ENCODE results near the gene TCFL5. TPM values are rescaled to one million over a fixed set of nuclear protein-coding genes. Genes with fewer than 3 reads are reported as not detected.

Gene TCFL5
- total and polyA plus RNA-seq, 10 of the 15 experiments (the other 5 are each of a cell fraction or from before 2014, with no cell fraction given) = 0.48 to 8.1 (median 3.8) TPM

DNA sequence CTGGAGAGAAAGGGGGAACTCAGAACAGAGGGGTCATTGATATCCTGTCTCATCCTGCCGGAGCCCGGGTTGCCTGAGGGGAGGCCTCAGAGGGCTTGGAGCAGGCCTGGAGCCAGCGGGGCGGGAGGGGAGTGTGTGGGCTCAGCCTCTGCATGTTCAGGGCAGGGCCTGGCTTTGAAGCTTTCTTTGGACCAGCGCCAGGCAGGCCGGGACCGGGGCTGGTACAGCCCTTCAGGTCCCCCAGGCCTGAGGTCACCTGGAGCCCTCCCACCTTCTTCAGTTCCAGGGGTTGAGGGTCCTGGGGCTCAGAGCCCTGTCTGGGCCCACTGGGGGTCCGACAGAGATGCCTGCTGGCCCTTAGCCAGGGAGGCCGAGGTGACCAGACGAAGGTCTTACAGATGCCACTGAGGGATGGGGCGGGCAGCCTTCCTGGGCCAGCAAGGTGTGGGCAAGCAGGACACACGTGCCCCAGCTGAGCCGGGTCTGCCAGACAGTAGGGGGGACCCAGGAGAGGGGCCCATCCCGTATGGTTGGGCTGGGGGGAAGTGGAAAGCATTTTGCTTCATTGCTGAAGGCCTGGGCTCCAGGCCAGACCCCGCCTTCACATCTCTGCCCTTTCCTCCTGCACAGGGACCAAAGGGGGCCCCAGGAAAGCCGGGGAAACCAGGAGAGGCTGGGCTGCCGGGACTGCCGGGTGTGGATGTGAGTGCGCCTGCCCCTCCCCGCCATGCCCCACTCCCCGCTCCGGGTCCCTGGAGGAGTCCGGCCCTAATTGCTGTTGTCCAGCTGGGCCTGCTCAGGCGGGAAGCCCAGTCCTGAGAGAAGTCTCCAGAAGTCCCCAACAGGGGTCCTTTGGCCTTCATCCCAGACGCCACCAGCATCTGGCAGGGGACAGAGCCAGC, 42.8 kb downstream of the TCFL5 start (continued):
- TF ChIP-seq, protein P1, sequence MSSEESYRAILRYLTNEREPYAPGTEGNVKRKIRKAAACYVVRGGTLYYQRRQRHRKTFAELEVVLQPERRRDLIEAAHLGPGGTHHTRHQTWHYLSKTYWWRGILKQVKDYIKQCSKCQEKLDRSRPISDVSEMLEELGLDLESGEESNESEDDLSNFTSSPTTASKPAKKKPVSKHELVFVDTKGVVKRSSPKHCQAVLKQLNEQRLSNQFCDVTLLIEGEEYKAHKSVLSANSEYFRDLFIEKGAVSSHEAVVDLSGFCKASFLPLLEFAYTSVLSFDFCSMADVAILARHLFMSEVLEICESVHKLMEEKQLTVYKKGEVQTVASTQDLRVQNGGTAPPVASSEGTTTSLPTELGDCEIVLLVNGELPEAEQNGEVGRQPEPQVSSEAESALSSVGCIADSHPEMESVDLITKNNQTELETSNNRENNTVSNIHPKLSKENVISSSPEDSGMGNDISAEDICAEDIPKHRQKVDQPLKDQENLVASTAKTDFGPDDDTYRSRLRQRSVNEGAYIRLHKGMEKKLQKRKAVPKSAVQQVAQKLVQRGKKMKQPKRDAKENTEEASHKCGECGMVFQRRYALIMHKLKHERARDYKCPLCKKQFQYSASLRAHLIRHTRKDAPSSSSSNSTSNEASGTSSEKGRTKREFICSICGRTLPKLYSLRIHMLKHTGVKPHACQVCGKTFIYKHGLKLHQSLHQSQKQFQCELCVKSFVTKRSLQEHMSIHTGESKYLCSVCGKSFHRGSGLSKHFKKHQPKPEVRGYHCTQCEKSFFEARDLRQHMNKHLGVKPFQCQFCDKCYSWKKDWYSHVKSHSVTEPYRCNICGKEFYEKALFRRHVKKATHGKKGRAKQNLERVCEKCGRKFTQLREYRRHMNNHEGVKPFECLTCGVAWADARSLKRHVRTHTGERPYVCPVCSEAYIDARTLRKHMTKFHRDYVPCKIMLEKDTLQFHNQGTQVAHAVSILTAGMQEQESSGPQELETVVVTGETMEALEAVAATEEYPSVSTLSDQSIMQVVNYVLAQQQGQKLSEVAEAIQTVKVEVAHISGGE (CRISPR knock-in tag; IDR thresholded peaks at IDR 0.05) = no peak
- no peak for TF ChIP-seq RELA (IDR thresholded peaks at IDR 0.05; ENCODE audit: borderline replicate concordance, partially characterized antibody)
- TF ChIP-seq ATF7 (IDR thresholded peaks at IDR 0.05; ENCODE audit: low read depth) = no peak

DNA sequence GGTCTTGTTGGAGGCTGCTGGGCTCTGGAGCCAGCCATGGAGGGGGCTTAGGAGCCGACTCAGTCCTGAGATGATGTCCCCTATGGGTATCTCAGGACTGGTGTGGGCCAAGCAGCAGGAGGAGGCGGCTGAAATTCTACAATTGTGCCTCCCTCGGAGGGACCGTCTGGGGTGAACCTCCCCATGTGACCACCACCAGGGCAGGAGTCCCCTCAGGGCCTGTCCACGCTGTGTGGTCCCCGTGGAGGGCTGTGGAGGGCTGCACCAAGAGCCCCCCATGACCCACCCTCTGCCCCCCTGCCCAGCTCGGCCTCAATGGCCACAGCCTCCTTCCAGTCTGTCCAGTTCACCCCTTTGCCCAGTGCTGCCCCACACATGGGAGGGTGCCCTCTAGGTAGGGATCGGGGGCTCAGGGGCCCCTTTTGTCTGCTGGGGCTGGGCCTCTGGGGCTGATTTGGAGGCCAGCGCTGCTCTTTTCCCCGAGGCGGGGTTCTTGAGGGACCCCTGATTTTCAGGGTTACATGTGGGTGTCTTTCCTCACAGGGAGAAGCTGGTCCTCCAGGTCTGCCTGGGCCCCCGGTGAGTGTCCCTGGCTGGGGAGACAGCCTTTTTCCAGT, 43.5 kb downstream of the TCFL5 start:
- Histone ChIP-seq H2AFZ (ENCODE audit: control insufficient read depth, low read depth, low read length) (no peak overlapping the region), H3K9ac (ENCODE audit: control insufficient read depth, insufficient read depth, low read length) (no peak overlapping the region), H3K9me3 (replicated peaks; ENCODE audit: control insufficient read depth, insufficient read depth, low read length) (no peaks in the 10 kb centered on the region), H3K36me3 (ENCODE audit: control insufficient read depth in 2 of 2, insufficient read depth in 2 of 2, low read length in 1 of 2) (no peaks in the 10 kb centered on the region; a peak in 1 of 4 replicates), H3K4me3 (no peak overlapping the region), H4K20me1 (ENCODE audit: control insufficient read depth, insufficient read depth) (no peaks in the 10 kb centered on the region), H3K4me2 (ENCODE audit: control insufficient read depth, insufficient read depth) (no peak overlapping the region), H3K4me1 (ENCODE audit: control insufficient read depth, insufficient read depth, low read length) (no peaks in the 10 kb centered on the region), H3K27me3 (replicated peaks in 1 of 2; ENCODE audit: control insufficient read depth in 2 of 2, insufficient read depth in 2 of 2, low read length in 1 of 2) (peaks cover 6 to 8% of the 10 kb centered on the region in 2 experiments; a peak in 3 of 4 replicates), H3K27ac (ENCODE audit: control insufficient read depth, insufficient read depth) (no peak overlapping the region), H3K79me2 (ENCODE audit: control insufficient read depth, insufficient read depth, low read length) (no peaks in the 10 kb centered on the region)
- TF ChIP-seq NFXL1 (IDR thresholded peaks at IDR 0.05; ENCODE audit: borderline replicate concordance) = no peak
- TF ChIP-seq NR2C1 (IDR thresholded peaks at IDR 0.05) = no peak
- TF ChIP-seq SMARCA5 (IDR thresholded peaks at IDR 0.05) = no peak
- TF ChIP-seq TAF1 (IDR thresholded peaks at IDR 0.05; ENCODE audit: borderline replicate concordance, low read depth, low read length) = no peak
- no peak for TF ChIP-seq PAX5 (IDR thresholded peaks at IDR 0.05; ENCODE audit: borderline replicate concordance, low read depth, low read length)
- no peak for TF ChIP-seq HDGF (IDR thresholded peaks at IDR 0.05)
- no peak for TF ChIP-seq MEF2B (IDR thresholded peaks at IDR 0.05; ENCODE audit: partially characterized antibody, poor library complexity, severe bottlenecking)
- no peak for TF ChIP-seq CEBPB (IDR thresholded peaks at IDR 0.05; ENCODE audit: borderline replicate concordance in 1 of 2, low read depth in 2 of 2, low read length in 2 of 2)
- no peak for TF ChIP-seq NR2F1 (conservative IDR thresholded peaks at IDR 0.05)
- no peak for TF ChIP-seq POLR2A (IDR thresholded peaks at IDR 0.05; ENCODE audit: low read depth, low read length)
- ChIA-PET CTCF (no interaction called here), POLR2A (no interaction called here), SMC1A (ENCODE audit: uncharacterized antibody, unreplicated experiment) (no interaction called here), RAD21 (ENCODE audit: unreplicated experiment) (no interaction called here)
- no peak for FAIRE-seq
- BruUV-seq (replicated peaks) = no TSS peak
- WGBS (ENCODE audit: insufficient coverage, insufficient replicate concordance, low lambda C conversion rate, missing lambda C conversion rate) = 42% methylated on average over 10 of the region's 12 CpGs
- no peak for DNase-seq (ENCODE audit: low read depth, low spot score)
- intact Hi-C loops (cut with micrococcal nuclease; ENCODE audit: unreplicated experiment) = no loop called here
- no peak for ATAC-seq
- in situ Hi-C loops (cut with MboI) = no loop called here
